ENCODE measurements around the gene TOMT.

TOMT gene

DNA sequence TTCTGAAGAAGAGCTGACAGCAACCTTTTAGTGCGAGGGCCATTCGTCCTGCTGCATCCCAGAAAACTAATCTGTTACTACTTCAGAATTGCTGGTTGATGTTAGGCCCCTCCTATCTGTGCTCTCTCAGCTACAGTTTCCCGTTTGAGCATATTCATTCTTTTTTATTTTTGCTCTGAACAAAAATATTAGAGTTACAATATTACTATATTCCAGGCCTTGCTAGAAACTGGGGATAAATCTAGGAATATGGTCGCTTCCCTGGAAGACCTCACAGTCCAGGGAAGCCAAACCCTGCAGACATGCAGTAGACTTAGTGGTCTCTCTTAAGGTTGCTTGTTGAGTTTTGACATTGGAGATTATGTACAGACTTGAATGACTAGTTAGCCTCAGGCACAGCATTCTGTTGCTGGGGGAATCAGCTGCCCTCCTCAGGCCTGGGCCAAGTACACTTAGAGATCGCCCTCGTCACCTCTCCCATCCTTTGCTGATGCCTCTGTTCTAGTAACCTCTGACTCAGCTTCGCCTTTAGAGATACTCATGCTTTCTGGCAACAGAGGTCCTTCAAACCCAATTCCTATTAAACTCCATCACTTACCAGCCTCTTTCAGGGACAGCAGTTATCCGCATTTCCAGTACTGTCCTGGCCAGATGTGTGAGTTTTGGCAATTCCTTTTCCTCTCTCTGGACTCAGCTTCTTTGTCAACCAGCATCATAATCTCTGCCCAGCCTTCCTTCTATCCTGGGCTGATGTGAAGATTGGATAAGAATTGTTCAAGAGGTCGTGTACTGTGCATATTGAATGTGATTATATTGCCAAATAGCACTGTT is 7.5 kb downstream of the TOMT start:
- TF ChIP-seq TAF1 (IDR thresholded peaks at IDR 0.05; ENCODE audit: borderline replicate concordance, insufficient read depth, low read length) (no peak), FOXP2 (optimal IDR thresholded peaks at IDR 0.05; ENCODE audit: borderline replicate concordance, extremely low read depth, extremely low read length, insufficient read depth) (no peak), POLR2AphosphoS5 (IDR thresholded peaks at IDR 0.05; ENCODE audit: low read depth, low read length) (no peak), SIN3A (IDR thresholded peaks at IDR 0.05; ENCODE audit: borderline replicate concordance, insufficient read depth, low read length) (no peak)
- TF ChIP-seq, protein P1, sequence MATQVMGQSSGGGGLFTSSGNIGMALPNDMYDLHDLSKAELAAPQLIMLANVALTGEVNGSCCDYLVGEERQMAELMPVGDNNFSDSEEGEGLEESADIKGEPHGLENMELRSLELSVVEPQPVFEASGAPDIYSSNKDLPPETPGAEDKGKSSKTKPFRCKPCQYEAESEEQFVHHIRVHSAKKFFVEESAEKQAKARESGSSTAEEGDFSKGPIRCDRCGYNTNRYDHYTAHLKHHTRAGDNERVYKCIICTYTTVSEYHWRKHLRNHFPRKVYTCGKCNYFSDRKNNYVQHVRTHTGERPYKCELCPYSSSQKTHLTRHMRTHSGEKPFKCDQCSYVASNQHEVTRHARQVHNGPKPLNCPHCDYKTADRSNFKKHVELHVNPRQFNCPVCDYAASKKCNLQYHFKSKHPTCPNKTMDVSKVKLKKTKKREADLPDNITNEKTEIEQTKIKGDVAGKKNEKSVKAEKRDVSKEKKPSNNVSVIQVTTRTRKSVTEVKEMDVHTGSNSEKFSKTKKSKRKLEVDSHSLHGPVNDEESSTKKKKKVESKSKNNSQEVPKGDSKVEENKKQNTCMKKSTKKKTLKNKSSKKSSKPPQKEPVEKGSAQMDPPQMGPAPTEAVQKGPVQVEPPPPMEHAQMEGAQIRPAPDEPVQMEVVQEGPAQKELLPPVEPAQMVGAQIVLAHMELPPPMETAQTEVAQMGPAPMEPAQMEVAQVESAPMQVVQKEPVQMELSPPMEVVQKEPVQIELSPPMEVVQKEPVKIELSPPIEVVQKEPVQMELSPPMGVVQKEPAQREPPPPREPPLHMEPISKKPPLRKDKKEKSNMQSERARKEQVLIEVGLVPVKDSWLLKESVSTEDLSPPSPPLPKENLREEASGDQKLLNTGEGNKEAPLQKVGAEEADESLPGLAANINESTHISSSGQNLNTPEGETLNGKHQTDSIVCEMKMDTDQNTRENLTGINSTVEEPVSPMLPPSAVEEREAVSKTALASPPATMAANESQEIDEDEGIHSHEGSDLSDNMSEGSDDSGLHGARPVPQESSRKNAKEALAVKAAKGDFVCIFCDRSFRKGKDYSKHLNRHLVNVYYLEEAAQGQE (IDR thresholded peaks at IDR 0.05; ENCODE audit: insufficient read depth in 1 of 2, low read depth in 2 of 2, low read length in 2 of 2) = no peak

DNA sequence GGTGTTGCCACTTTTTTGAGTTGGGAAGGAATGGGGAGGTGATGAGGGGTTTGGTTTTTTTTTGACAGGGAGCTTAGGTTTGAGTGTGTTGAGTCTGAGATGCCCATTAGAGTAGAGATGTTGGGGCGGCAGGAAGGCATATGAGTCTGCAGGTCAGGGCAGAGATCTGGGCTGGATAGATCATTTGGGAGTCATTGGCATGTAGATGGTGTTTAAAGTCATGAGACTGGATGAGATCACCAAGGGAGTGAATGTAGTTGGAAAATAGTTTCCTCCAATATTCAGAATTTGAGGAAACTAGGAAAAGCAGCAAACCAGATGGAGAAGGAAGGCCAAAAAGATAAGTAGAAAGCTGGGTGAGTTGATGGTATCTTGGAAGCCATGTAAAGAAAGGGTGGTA is 8.8 kb downstream of the TOMT start:
- TF ChIP-seq FOXP2 (optimal IDR thresholded peaks at IDR 0.05; ENCODE audit: borderline replicate concordance, extremely low read depth, extremely low read length, insufficient read depth) (no peak), SIN3A (IDR thresholded peaks at IDR 0.05; ENCODE audit: borderline replicate concordance, insufficient read depth, low read length) (no peak), TAF1 (IDR thresholded peaks at IDR 0.05; ENCODE audit: borderline replicate concordance, insufficient read depth, low read length) (no peak)
- TF ChIP-seq, protein P1 (IDR thresholded peaks at IDR 0.05; ENCODE audit: insufficient read depth in 1 of 2, low read depth in 2 of 2, low read length in 2 of 2) = no peak

DNA sequence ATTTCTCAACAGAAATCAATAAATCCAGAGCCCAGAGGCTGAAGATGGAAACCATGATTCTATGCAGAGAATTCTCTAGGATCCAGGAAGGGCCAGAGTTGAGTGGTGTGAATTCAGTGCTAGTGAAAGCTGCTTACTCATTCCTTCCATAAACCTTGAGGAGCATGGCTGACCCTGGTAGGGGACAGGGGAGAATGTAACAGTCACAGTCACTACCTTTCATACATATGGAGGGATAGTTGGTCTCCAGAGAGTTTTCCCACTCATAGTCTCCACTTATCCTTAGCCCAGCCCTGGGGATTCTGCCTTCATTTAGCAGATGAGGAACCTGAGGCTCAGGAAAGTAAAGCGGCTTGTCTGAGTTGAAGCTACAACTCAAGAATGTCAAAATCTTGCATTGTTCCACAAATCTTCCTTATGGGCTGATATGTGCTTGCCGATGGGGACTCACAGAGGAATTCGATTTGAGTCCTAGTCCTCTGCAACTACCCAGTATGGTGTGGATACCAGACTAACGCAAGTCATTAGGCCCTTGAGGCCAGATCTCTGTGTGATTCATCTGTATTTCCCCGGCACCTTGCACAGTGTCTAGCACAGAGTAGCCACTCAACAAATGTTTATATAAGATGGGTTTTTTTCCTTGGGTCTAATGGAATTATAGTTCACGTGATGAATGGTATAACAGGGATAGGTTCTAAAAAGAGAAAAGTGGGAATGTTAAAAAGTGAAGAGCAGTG is 10.5 kb downstream of the TOMT start:
- no peak for TF ChIP-seq POLR2AphosphoS5 (IDR thresholded peaks at IDR 0.05; ENCODE audit: low read depth, low read length)
- no peak for TF ChIP-seq SIN3A (IDR thresholded peaks at IDR 0.05; ENCODE audit: borderline replicate concordance, insufficient read depth, low read length)
- TF ChIP-seq, protein P1 (IDR thresholded peaks at IDR 0.05; ENCODE audit: insufficient read depth in 1 of 2, low read depth in 2 of 2, low read length in 2 of 2) = no peak
- no peak for TF ChIP-seq TAF1 (IDR thresholded peaks at IDR 0.05; ENCODE audit: borderline replicate concordance, insufficient read depth, low read length)
- TF ChIP-seq FOXP2 (optimal IDR thresholded peaks at IDR 0.05; ENCODE audit: borderline replicate concordance, extremely low read depth, extremely low read length, insufficient read depth) = no peak

DNA sequence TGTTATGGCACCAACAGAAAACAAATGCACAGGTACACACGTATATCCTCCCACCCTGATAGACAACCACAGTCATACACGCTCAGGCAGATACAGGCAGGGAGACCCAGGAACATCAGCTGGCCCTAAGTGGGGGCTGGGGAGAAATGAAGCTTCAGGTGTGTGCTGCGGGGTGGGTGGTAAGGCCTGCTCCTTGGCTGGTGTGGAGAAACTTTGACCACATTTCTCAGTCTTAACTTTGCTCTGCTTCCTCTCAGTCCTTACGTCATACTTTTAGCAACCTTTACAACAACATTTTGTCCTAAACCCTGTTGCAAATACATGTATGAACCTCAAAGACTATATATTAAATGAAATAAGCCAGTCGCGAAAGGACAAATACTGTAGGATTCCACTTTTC is 13.5 kb downstream of the TOMT start:
- TF ChIP-seq POLR2AphosphoS5 (IDR thresholded peaks at IDR 0.05; ENCODE audit: low read depth, low read length) (no peak), SIN3A (IDR thresholded peaks at IDR 0.05; ENCODE audit: borderline replicate concordance, insufficient read depth, low read length) (no peak), TAF1 (IDR thresholded peaks at IDR 0.05; ENCODE audit: borderline replicate concordance, insufficient read depth, low read length) (no peak), FOXP2 (optimal IDR thresholded peaks at IDR 0.05; ENCODE audit: borderline replicate concordance, extremely low read depth, extremely low read length, insufficient read depth) (no peak)
- TF ChIP-seq, protein P1 (IDR thresholded peaks at IDR 0.05; ENCODE audit: insufficient read depth in 1 of 2, low read depth in 2 of 2, low read length in 2 of 2) = no peak
